ENCODE measurements around the gene ARID1B. TPM values are rescaled to one million over a fixed set of nuclear protein-coding genes. Genes with fewer than 3 reads are reported as not detected.
A peak's percentile ranks its signal among the peaks of the same experiment; 100 is the strongest.

The ARID1B gene
- polyA plus RNA-seq, 4 donors = 7.3 to 43.5 (median 17.0) TPM

- Histone ChIP-seq H3K9me3 (ENCODE audit: control insufficient read depth in 2 of 2, insufficient read depth in 1 of 2, low read depth in 1 of 2, low read length in 1 of 2) (no peaks in the 10 kb centered on the region), H3K27ac (ENCODE audit: low read depth in 1 of 3, low read length in 2 of 3) (no peak overlapping the region), H3K36me3 (ENCODE audit: control insufficient read depth in 3 of 3, insufficient read depth in 2 of 3, low read depth in 1 of 3, low read length in 3 of 3) (peaks cover 0 to 4% (median 0%) of the 10 kb centered on the region in 3 donors), H3K4me3 (ENCODE audit: low read depth in 1 of 3, low read length in 3 of 3) (no peak overlapping the region), H3K4me1 (ENCODE audit: control insufficient read depth in 3 of 3, insufficient read depth in 2 of 3, low read depth in 1 of 3, low read length in 2 of 3) (peaks cover 0 to 9% (median 0%) of the 10 kb centered on the region in 3 donors), H3K27me3 (ENCODE audit: control insufficient read depth in 3 of 3, insufficient read depth in 3 of 3, low read length in 3 of 3) (no peaks in the 10 kb centered on the region)
- WGBS, 3 donors = 73 to 84% (median 76%) methylated on average over 5 of the region's 5 CpGs
- no peak for DNase-seq
- no peak for FAIRE-seq
These were observed 439.4 kb downstream of the ARID1B start for GRCh38 chr6:157216570-157216969.

- no peak for FAIRE-seq
- WGBS, 3 donors = 86 to 91% (median 89%) methylated on average over 19 to 20 of the region's 20 CpGs
- no peak overlapping the region for H3K27ac ChIP-seq (ENCODE audit: low read depth in 1 of 3, low read length in 2 of 3)
- no peaks in the 10 kb centered on the region for H3K36me3 ChIP-seq (ENCODE audit: control insufficient read depth in 3 of 3, insufficient read depth in 2 of 3, low read depth in 1 of 3, low read length in 3 of 3)
- H3K4me1 ChIP-seq (ENCODE audit: control insufficient read depth in 3 of 3, insufficient read depth in 2 of 3, low read depth in 1 of 3, low read length in 2 of 3) = peaks cover 0 to 9% (median 0%) of the 10 kb centered on the region in 3 donors
- no peak overlapping the region for H3K4me3 ChIP-seq (ENCODE audit: low read depth in 1 of 3, low read length in 3 of 3)
- H3K27me3 ChIP-seq (ENCODE audit: control insufficient read depth in 3 of 3, insufficient read depth in 3 of 3, low read length in 3 of 3) = no peaks in the 10 kb centered on the region
- no peak for DNase-seq
- H3K9me3 ChIP-seq (ENCODE audit: control insufficient read depth in 2 of 2, insufficient read depth in 1 of 2, low read depth in 1 of 2, low read length in 1 of 2) = no peaks in the 10 kb centered on the region
These were observed 440.2 kb downstream of the ARID1B start for GRCh38 chr6:157217198-157217893.

GRCh38 chr6:157217894-157218370, 440.8 kb downstream of the ARID1B start:
- FAIRE-seq (no peak), DNase-seq (no peak)
- H3K36me3 ChIP-seq (ENCODE audit: control insufficient read depth in 3 of 3, insufficient read depth in 2 of 3, low read depth in 1 of 3, low read length in 3 of 3) = no peaks in the 10 kb centered on the region
- H3K4me1 ChIP-seq (ENCODE audit: control insufficient read depth in 3 of 3, insufficient read depth in 2 of 3, low read depth in 1 of 3, low read length in 2 of 3) = peaks cover 0 to 9% (median 0%) of the 10 kb centered on the region in 3 donors
- no peak overlapping the region for H3K27ac ChIP-seq (ENCODE audit: low read depth in 1 of 3, low read length in 2 of 3)
- no peaks in the 10 kb centered on the region for H3K9me3 ChIP-seq (ENCODE audit: control insufficient read depth in 2 of 2, insufficient read depth in 1 of 2, low read depth in 1 of 2, low read length in 1 of 2)
- 86 to 93% (median 92%) methylated on average over 13 of the region's 13 CpGs for WGBS, 3 donors
- no peak overlapping the region for H3K4me3 ChIP-seq (ENCODE audit: low read depth in 1 of 3, low read length in 3 of 3)
- H3K27me3 ChIP-seq (ENCODE audit: control insufficient read depth in 3 of 3, insufficient read depth in 3 of 3, low read length in 3 of 3) = no peaks in the 10 kb centered on the region

- WGBS, 3 donors = 64 to 83% (median 72%) methylated on average over 23 of the region's 23 CpGs
- no peaks in the 10 kb centered on the region for H3K27me3 ChIP-seq (ENCODE audit: control insufficient read depth in 3 of 3, insufficient read depth in 3 of 3, low read length in 3 of 3)
- H3K9me3 ChIP-seq (ENCODE audit: control insufficient read depth in 2 of 2, insufficient read depth in 1 of 2, low read depth in 1 of 2, low read length in 1 of 2) = no peaks in the 10 kb centered on the region
- no peak overlapping the region for H3K27ac ChIP-seq (ENCODE audit: low read depth in 1 of 3, low read length in 2 of 3)
- FAIRE-seq = no peak
- no peaks in the 10 kb centered on the region for H3K36me3 ChIP-seq (ENCODE audit: control insufficient read depth in 3 of 3, insufficient read depth in 2 of 3, low read depth in 1 of 3, low read length in 3 of 3)
- peaks cover 0 to 9% (median 0%) of the 10 kb centered on the region in 3 donors for H3K4me1 ChIP-seq (ENCODE audit: control insufficient read depth in 3 of 3, insufficient read depth in 2 of 3, low read depth in 1 of 3, low read length in 2 of 3)
- peak in 1 of 2 donors; percentile 55 for DNase-seq
- H3K4me3 ChIP-seq (ENCODE audit: low read depth in 1 of 3, low read length in 3 of 3) = no peak overlapping the region
These were observed 441.4 kb downstream of the ARID1B start for GRCh38 chr6:157218371-157219198.

- no peak overlapping the region for H3K27ac ChIP-seq (ENCODE audit: low read depth in 1 of 3, low read length in 2 of 3)
- DNase-seq (peak in 1 of 2 donors; percentile 21), FAIRE-seq (no peak)
- no peaks in the 10 kb centered on the region for H3K27me3 ChIP-seq (ENCODE audit: control insufficient read depth in 3 of 3, insufficient read depth in 3 of 3, low read length in 3 of 3)
- H3K4me1 ChIP-seq (ENCODE audit: control insufficient read depth in 3 of 3, insufficient read depth in 2 of 3, low read depth in 1 of 3, low read length in 2 of 3) = peaks cover 0 to 9% (median 0%) of the 10 kb centered on the region in 3 donors
- H3K4me3 ChIP-seq (ENCODE audit: low read depth in 1 of 3, low read length in 3 of 3) = no peak overlapping the region
- no peaks in the 10 kb centered on the region for H3K36me3 ChIP-seq (ENCODE audit: control insufficient read depth in 3 of 3, insufficient read depth in 2 of 3, low read depth in 1 of 3, low read length in 3 of 3)
- WGBS, 3 donors = 82 to 87% (median 83%) methylated on average over 18 of the region's 18 CpGs
- no peaks in the 10 kb centered on the region for H3K9me3 ChIP-seq (ENCODE audit: control insufficient read depth in 2 of 2, insufficient read depth in 1 of 2, low read depth in 1 of 2, low read length in 1 of 2)
These were observed 442.3 kb downstream of the ARID1B start for GRCh38 chr6:157219201-157220200.

- Histone ChIP-seq H3K9me3 (ENCODE audit: control insufficient read depth in 2 of 2, insufficient read depth in 1 of 2, low read depth in 1 of 2, low read length in 1 of 2) (no peaks in the 10 kb centered on the region), H3K4me3 (ENCODE audit: low read depth in 1 of 3, low read length in 3 of 3) (peak overlapping the region in 1 of 3 donors; percentile 58), H3K27ac (ENCODE audit: low read depth in 1 of 3, low read length in 2 of 3) (no peak overlapping the region), H3K27me3 (ENCODE audit: control insufficient read depth in 3 of 3, insufficient read depth in 3 of 3, low read length in 3 of 3) (no peaks in the 10 kb centered on the region), H3K4me1 (ENCODE audit: control insufficient read depth in 3 of 3, insufficient read depth in 2 of 3, low read depth in 1 of 3, low read length in 2 of 3) (peaks cover 0 to 9% (median 0%) of the 10 kb centered on the region in 3 donors), H3K36me3 (ENCODE audit: control insufficient read depth in 3 of 3, insufficient read depth in 2 of 3, low read depth in 1 of 3, low read length in 3 of 3) (no peaks in the 10 kb centered on the region)
- WGBS, 3 donors = 74 to 82% (median 78%) methylated on average over 1 of the region's 1 CpG
- FAIRE-seq = no peak
- DNase-seq = no peak
These were observed 443.3 kb downstream of the ARID1B start for GRCh38 chr6:157220485-157220884.

GRCh38 chr6:157221049-157221816, 444.1 kb downstream of the ARID1B start:
- Histone ChIP-seq H3K4me1 (ENCODE audit: control insufficient read depth in 3 of 3, insufficient read depth in 2 of 3, low read depth in 1 of 3, low read length in 2 of 3) (peaks cover 0 to 9% (median 0%) of the 10 kb centered on the region in 3 donors), H3K27ac (ENCODE audit: low read depth in 1 of 3, low read length in 2 of 3) (peak overlapping the region in 1 of 3 donors; percentile 7), H3K9me3 (ENCODE audit: control insufficient read depth in 2 of 2, insufficient read depth in 1 of 2, low read depth in 1 of 2, low read length in 1 of 2) (no peaks in the 10 kb centered on the region), H3K4me3 (ENCODE audit: low read depth in 1 of 3, low read length in 3 of 3) (peak overlapping the region in 2 of 3 donors; percentile 36 to 58), H3K27me3 (ENCODE audit: control insufficient read depth in 3 of 3, insufficient read depth in 3 of 3, low read length in 3 of 3) (no peaks in the 10 kb centered on the region), H3K36me3 (ENCODE audit: control insufficient read depth in 3 of 3, insufficient read depth in 2 of 3, low read depth in 1 of 3, low read length in 3 of 3) (no peaks in the 10 kb centered on the region)
- DNase-seq (peak; percentile 86 to 92), FAIRE-seq (no peak)
- 21 to 24% (median 21%) methylated on average over 41 of the region's 41 CpGs for WGBS, 3 donors

Data from small intestine (tissue), 7 donors.